H1 (cell line): ENCODE data around the gene PRKCZ. TPM values are rescaled to one million over a fixed set of nuclear protein-coding genes. Genes with fewer than 3 reads are reported as not detected.

Experiments
- BCL11A ChIP-seq, 2 experiments: IDR thresholded peaks; one replicate each; pipeline ENCODE4 v1.6.1; 2011; ENCODE audit warnings: low read depth in 2 of 2, low read length in 2 of 2, mild to moderate bottlenecking in 2 of 2
- CHD2 ChIP-seq: IDR thresholded peaks from 2 replicates; pipeline ENCODE4 v1.6.1; 2012; ENCODE audit warnings: low read length, improper control_type of control experiment
- GABPA ChIP-seq: IDR thresholded peaks from 2 replicates; pipeline ENCODE4 v1.6.1; 2011; ENCODE audit warnings: mild to moderate bottlenecking, low read length, moderate library complexity, borderline replicate concordance; ENCODE audit not compliant: insufficient read depth
- SAP30 ChIP-seq: fragments of 300-600 bp; sonication (generic); IDR thresholded peaks from 2 replicates; pipeline ENCODE4 v1.7.1; 2012; ENCODE audit warnings: low read length, moderate library complexity, mild to moderate bottlenecking, inconsistent platforms; ENCODE audit not compliant: insufficient read depth, insufficient replicate concordance
- TBP ChIP-seq: IDR thresholded peaks from 2 replicates; pipeline ENCODE4 v1.6.1; 2011; ENCODE audit warnings: low read depth, low read length, improper control_type of control experiment
- polyA plus RNA-seq, 7 experiments: library from polyadenylated mRNA; depleted of rRNA in 3 of 7; stranded (reverse) in 5 of 7; unstranded in 2 of 7; fragments of >200 nt in 5 of 7; fragments of 200-250 nt in 2 of 7; gene quantifications; 1 replicate in 5 of 7; 2 replicates in 1 of 7; 4 replicates in 1 of 7; pipeline versions ENCODE4 v1.2.1 to v1.2.3, GENCODE V29; 2011 to 2013; ENCODE audit warnings: missing spikeins in 2 of 7, mixed read lengths in 2 of 7
- total RNA-seq: library from RNA; stranded (reverse); fragmentation: NEBNext Ultra II Directional; extraction: Animal tissue kit (Norgen Biotek cat#: 25700); gene quantifications from 2 replicates; pipeline ENCODE4 v1.2.1, GENCODE V29; 2021

Gene PRKCZ
- total and polyA plus RNA-seq, 2 of the 8 experiments (the other 6 are each of a cell fraction or from before 2014, with no cell fraction given), result 37.4 to 45.1 TPM

DNA sequence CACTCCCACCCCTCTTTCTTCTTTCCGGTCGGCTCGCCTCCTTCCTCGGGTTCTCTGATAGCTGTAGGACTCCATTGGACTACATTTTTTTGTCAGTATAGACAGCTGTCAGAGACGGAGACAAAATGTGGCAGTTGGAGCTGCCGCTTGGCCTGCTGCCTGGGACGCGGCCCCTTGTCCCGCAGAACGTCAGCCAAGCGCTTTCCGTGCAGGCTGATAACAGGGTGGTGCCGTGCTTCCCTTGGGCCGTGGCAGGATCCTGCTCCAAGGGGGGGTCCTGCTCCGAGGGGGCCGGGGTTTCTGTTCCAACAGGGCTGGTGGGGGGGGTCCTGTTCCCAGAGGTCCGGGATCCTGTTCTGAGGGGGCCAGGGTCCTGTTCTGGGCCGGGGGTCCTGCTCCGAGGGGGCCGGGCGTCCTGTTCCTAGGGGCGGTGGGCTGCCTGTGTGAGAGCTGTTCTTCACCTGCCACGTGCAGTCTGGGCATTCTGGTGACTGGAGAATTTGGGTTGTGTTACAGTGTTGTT is 182.8 kb downstream of the PRKCZ start (continued):
- TF ChIP-seq GABPA (no peak), CHD2 (no peak), TBP (no peak), SAP30 (no peak), BCL11A (IDR thresholded peaks at IDR 0.05; ENCODE audit: low read depth in 2 of 2, low read length in 2 of 2) (no peak)
